Stimulated activated CD4-positive, alpha-beta T cell treated with anti-CD3 and anti-CD28 coated beads, Interleukin-4, amount 100 ng/mL, for 4 hours (primary cell): Measurements from ENCODE around the gene EDDM3A.

Experiments
- DNase-seq, 2 experiments: peaks; one replicate each; pipeline ENCODE4 v3.0.0-alpha.2; 2020

EDDM3A gene

DNA sequence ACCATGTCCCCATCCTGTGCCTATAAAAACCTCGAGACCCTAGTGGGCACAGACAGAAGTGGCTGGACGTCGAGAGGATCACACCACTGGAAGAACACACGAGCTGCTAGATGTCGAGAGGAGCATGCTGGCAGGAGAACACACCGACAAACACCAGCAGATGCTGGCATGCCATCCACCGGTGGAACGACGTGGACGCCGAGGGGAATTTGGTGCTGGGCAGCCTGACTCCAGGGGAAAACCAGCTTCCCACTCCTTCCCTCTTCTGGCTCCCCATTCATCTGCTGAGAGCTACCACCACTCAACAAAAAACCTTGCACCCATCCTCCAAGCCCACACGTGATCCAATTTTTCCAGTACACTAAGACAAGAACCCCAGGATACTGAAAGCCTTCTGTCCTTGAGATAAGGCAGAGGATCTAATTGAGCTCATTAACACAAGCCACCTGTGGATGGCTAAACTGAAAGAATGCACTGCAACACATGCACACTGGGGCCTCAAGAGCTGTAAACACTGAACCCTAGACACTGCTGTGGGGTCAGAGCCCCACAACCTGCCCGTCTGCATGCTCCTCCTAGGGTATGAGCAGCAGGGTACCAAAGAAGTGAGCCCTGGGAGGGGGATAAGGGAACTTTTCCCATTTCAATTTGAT lies 44.9 kb downstream of the EDDM3A start:
- no peak for DNase-seq

DNA sequence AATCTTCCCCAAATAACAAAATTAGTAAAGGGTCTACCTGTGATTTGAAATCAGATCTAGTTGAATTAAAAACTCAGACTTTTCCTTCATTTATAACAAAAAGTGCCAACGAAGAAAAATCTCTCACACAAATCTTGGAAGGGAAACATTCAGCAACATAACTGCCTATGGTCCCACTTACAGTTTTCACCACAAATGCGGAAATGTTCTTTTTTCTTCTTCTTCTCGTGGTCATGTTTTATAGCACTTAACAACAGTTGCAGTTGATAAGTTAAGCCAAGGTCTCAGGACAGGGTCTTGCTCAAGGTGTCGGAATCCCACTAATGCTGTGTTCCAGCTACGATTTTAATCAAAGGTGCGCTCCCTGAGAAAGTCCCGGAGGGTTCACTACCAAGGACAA lies 45.5 kb downstream of the EDDM3A start:
- no peak for DNase-seq

DNA sequence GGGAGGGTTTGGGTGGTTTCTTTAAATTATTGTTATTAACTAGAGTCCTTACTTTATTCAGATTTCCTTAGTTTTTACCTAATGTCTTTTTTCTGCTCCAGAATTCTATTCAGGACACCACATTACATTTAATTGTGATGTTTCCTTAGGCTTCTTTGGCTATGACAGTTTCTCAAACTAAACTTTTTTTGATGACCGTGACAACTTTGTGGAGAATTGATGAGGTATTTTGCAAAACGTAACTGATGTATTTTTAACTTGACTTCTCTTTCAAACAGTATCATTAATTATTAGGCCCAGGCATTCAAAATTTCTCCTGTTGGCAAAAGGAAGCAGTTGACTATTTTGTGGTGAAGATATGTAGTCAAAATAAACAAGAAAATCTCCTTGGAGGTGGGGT lies 45.9 kb downstream of the EDDM3A start:
- no peak for DNase-seq

DNA sequence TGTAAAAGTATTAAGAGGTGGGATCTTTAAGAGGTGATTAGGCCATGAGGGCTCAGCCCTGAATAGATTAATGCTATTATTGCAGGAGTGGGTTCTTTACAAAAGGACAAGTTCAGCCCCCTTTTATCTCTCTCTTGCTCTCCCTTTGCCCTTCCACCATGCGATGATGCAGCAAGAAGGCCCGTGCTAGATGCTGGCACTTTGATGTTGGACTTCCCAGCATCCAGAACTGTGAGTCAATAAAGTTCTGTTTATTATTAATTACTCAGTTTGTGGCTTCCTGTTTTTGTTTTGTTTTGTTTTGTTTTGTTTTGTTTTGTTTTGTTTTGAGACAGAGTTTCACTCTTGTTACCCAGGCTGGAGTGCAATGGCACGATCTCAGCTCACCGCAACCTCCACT lies 46.9 kb downstream of the EDDM3A start:
- DNase-seq: no peak

DNA sequence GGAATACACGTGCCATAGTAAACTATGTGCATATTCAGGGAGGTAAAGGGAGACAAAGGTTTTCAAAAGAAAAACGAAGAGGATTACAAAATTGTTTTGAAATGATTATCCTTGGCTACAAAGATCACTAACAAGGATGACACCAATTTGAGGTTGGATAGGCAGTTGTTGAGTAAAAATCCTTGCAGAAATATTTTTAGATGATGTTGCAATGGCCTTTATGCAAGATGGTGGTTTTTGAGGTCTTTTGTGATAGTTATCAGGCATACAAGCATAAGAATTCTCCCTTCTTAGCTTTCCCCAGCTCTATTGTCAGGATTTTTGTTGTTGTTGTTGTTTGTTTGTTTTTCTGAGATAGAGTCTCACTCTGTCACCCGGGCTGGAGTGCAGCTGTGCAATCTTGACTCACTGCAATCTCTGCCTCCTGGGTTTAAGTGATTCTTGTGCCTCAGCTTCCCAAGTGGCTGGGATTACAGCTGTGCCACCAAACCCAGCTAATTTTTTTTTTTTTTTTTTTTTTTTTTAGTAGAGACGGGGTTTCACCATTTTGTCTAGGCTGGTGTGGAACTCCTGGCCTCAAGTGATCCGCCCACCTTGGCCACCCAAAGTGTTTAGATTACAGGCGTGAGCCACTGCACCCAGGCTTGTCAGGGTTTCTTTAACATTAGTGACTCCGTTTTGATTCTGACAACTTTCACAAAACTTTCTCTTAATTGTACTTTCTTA lies 49.1 kb downstream of the EDDM3A start:
- no peak for DNase-seq

DNA sequence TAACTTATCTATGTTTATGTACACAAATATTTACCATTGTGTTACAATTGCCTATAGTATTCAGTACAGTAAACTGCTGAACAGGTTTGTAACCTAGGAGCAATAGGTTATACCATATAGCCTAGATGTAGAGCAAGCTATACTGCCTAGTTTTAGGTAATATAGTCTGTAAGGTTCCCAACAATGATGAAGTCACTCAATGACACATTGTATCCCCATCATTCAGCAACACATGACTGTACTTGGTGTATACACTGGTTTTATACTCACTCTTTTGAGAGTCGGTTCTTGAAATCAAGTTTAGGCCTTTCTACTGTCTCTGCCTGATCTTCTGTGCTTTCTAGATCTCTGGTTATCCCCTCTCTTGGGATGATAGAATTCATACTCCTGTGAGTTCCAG lies 51.5 kb downstream of the EDDM3A start:
- no peak for DNase-seq
